ENCODE measurements around the gene RALBP1.

DNA sequence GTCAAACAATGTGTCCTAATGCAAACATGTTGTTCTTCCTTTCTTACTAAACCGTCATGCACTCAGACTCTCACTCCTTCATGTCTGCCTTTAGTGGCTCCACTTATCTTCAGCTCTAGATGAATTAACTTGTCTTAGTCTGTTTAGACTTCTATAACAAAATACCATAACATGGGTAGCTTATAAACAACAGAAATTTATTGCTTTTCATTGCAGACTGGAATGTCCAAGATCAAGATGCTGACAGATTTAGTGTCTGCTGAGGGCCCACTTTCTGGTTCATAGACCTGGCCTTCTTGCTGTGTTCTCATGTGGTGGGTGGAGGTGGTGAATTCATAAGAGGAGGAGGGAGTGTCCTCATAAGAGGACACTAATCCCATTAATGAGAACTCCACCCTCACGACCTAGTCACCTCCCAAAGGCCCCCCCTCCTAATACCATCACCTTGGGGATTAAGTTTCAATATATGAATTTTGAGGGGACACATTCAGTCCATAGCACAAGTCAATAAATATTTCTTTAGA lies 32.3 kb downstream of the RALBP1 start:
- TF ChIP-seq, protein P1, sequence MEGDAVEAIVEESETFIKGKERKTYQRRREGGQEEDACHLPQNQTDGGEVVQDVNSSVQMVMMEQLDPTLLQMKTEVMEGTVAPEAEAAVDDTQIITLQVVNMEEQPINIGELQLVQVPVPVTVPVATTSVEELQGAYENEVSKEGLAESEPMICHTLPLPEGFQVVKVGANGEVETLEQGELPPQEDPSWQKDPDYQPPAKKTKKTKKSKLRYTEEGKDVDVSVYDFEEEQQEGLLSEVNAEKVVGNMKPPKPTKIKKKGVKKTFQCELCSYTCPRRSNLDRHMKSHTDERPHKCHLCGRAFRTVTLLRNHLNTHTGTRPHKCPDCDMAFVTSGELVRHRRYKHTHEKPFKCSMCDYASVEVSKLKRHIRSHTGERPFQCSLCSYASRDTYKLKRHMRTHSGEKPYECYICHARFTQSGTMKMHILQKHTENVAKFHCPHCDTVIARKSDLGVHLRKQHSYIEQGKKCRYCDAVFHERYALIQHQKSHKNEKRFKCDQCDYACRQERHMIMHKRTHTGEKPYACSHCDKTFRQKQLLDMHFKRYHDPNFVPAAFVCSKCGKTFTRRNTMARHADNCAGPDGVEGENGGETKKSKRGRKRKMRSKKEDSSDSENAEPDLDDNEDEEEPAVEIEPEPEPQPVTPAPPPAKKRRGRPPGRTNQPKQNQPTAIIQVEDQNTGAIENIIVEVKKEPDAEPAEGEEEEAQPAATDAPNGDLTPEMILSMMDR (IDR thresholded peaks at IDR 0.05 in 2 of 3, conservative IDR thresholded peaks at IDR 0.05 in 1 of 3; ENCODE audit: borderline replicate concordance in 1 of 3, insufficient read depth in 1 of 3, low read depth in 2 of 3, low read length in 2 of 3), result no peak
- TF ChIP-seq EZH2 (IDR thresholded peaks at IDR 0.05), result no peak
- no peak for TF ChIP-seq ATF3 (IDR thresholded peaks at IDR 0.05)
- no peak for TF ChIP-seq POLR2A (IDR thresholded peaks at IDR 0.05; ENCODE audit: borderline replicate concordance, extremely low read depth, insufficient read depth, insufficient read length)
- TF ChIP-seq, protein P2, sequence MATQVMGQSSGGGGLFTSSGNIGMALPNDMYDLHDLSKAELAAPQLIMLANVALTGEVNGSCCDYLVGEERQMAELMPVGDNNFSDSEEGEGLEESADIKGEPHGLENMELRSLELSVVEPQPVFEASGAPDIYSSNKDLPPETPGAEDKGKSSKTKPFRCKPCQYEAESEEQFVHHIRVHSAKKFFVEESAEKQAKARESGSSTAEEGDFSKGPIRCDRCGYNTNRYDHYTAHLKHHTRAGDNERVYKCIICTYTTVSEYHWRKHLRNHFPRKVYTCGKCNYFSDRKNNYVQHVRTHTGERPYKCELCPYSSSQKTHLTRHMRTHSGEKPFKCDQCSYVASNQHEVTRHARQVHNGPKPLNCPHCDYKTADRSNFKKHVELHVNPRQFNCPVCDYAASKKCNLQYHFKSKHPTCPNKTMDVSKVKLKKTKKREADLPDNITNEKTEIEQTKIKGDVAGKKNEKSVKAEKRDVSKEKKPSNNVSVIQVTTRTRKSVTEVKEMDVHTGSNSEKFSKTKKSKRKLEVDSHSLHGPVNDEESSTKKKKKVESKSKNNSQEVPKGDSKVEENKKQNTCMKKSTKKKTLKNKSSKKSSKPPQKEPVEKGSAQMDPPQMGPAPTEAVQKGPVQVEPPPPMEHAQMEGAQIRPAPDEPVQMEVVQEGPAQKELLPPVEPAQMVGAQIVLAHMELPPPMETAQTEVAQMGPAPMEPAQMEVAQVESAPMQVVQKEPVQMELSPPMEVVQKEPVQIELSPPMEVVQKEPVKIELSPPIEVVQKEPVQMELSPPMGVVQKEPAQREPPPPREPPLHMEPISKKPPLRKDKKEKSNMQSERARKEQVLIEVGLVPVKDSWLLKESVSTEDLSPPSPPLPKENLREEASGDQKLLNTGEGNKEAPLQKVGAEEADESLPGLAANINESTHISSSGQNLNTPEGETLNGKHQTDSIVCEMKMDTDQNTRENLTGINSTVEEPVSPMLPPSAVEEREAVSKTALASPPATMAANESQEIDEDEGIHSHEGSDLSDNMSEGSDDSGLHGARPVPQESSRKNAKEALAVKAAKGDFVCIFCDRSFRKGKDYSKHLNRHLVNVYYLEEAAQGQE (IDR thresholded peaks at IDR 0.05; ENCODE audit: low read depth), result no peak
